GM12878 (cell line): ENCODE measurements around the gene TCERG1L. TPM values are rescaled to one million over a fixed set of nuclear protein-coding genes. Genes with fewer than 3 reads are reported as not detected.

ENCODE experiments used
- ATAC-seq: fragments of 200-7000 bp; cut with Tn5 transposase; 3 replicates; pipeline ENCODE4 v1.9.1; 2020; ENCODE audit warnings: mild to moderate bottlenecking, moderate library complexity
- BruUV-seq: library from RNA; stranded (reverse); fragments of 400-500 nt; replicated peaks from 2 replicates; lab custom pipeline; 2021; lab: Mats Ljungman, UMichigan
- CTCF ChIA-PET: fragments of 300-600 bp; sonication (Branson Sonifier 250); formaldehyde crosslinking; extraction: SDS; loops from one replicate; lab custom pipeline; 2021; ENCODE audit warnings: inconsistent platforms; lab: Yijun Ruan, JAX
- POLR2A ChIA-PET: fragments of 350-600 bp; formaldehyde crosslinking; extraction: SDS; loops from one replicate; lab custom pipeline; 2021; ENCODE audit warnings: inconsistent platforms; lab: Charles Lee
- RAD21 ChIA-PET: fragments of 300-600 bp; sonication (Branson Sonifier 250); formaldehyde crosslinking; loops from one replicate; lab custom pipeline; 2023; ENCODE audit warnings: antibody characterized with exemption; ENCODE audit not compliant: unreplicated experiment; lab: Charles Lee
- SMC1A ChIA-PET: fragments of 300-600 bp; sonication (Branson Sonifier 250); formaldehyde crosslinking; loops from one replicate; lab custom pipeline; 2023; ENCODE audit not compliant: unreplicated experiment, uncharacterized antibody; lab: Charles Lee
- DNase-seq: peaks from one replicate; pipeline ENCODE4 v3.0.0-alpha.2; 2011; ENCODE audit warnings: low read depth, low spot score
- FAIRE-seq: peaks from 3 replicates; lab custom pipeline; 2011; peaks lifted over from hg19 to GRCh38; lab: Jason Lieb, UNC
- H2AFZ ChIP-seq: 2 replicates; pipeline ENCODE4 v1.6.0; 2011; ENCODE audit warnings: low read depth, low read length, control low read depth; ENCODE audit not compliant: control insufficient read depth
- H3K27ac ChIP-seq: 2 replicates; pipeline ENCODE4 v1.5.1; 2011; ENCODE audit warnings: control low read depth; ENCODE audit not compliant: control insufficient read depth, insufficient read depth
- H3K27me3 ChIP-seq, 2 experiments: replicated peaks in 1 of 2; 2 replicates each; pipeline versions ENCODE4 v1.6.0 to v1.6.1; 2011; ENCODE audit warnings: low read length in 1 of 2; ENCODE audit not compliant: control insufficient read depth in 2 of 2, insufficient read depth in 2 of 2
- H3K36me3 ChIP-seq, 2 experiments: 2 replicates each; pipeline ENCODE4 v1.5.1; 2011; ENCODE audit warnings: low read length in 1 of 2; ENCODE audit not compliant: control insufficient read depth in 2 of 2, insufficient read depth in 2 of 2
- H3K4me1 ChIP-seq: 2 replicates; pipeline ENCODE4 v1.6.1; 2011; ENCODE audit warnings: mild to moderate bottlenecking, low read length, moderate library complexity, mixed read lengths; ENCODE audit not compliant: control insufficient read depth, insufficient read depth
- H3K4me2 ChIP-seq: 2 replicates; pipeline ENCODE4 v1.6.0; 2011; ENCODE audit warnings: control low read depth; ENCODE audit not compliant: control insufficient read depth, insufficient read depth
- H3K4me3 ChIP-seq: fragments of 200-600 bp; sonication (generic); 2 replicates; pipeline ENCODE4 v1.5.1; 2016
- H3K79me2 ChIP-seq: 2 replicates; pipeline ENCODE4 v1.6.0; 2011; ENCODE audit warnings: low read length; ENCODE audit not compliant: control insufficient read depth, insufficient read depth
- H3K9ac ChIP-seq: 2 replicates; pipeline ENCODE4 v1.8.0; 2011; ENCODE audit warnings: low read length, control low read depth, mixed read lengths; ENCODE audit not compliant: control insufficient read depth, insufficient read depth
- H3K9me3 ChIP-seq: replicated peaks from 3 replicates; pipeline ENCODE4 v1.5.1; 2011; ENCODE audit warnings: mild to moderate bottlenecking, low read length; ENCODE audit not compliant: control insufficient read depth, insufficient read depth
- H4K20me1 ChIP-seq: 2 replicates; pipeline ENCODE4 v1.6.0; 2011; ENCODE audit not compliant: control insufficient read depth, insufficient read depth
- ATF3 ChIP-seq: IDR thresholded peaks from 2 replicates; pipeline ENCODE4 v1.6.1; 2011; ENCODE audit warnings: low read depth, mild to moderate bottlenecking, low read length, moderate library complexity, borderline replicate concordance; ENCODE audit errors: extremely low read depth
- CBX3 ChIP-seq: fragments of 200-600 bp; sonication (generic); IDR thresholded peaks from 2 replicates; pipeline ENCODE4 v1.6.1; 2016; ENCODE audit warnings: low read depth, borderline replicate concordance
- CHD4 ChIP-seq: fragments of 200-600 bp; sonication (generic); IDR thresholded peaks from 2 replicates; pipeline ENCODE4 v1.6.1; 2016; ENCODE audit warnings: mild to moderate bottlenecking
- EZH2 ChIP-seq: IDR thresholded peaks from 2 replicates; pipeline ENCODE4 v1.6.1; 2012; ENCODE audit warnings: low read depth, mild to moderate bottlenecking, control low read depth, inconsistent platforms, low read length, borderline replicate concordance; ENCODE audit not compliant: control insufficient read depth
- GATAD2B ChIP-seq: fragments of 450-650 bp; conservative IDR thresholded peaks from 2 replicates; pipeline ENCODE4 v1.6.1; 2017; ENCODE audit warnings: low read depth, mild to moderate bottlenecking, moderate library complexity
- HCFC1 ChIP-seq: fragments of 150-350 bp; IDR thresholded peaks from 2 replicates; pipeline ENCODE4 v1.6.1; 2014; ENCODE audit warnings: low read length
- IRF4 ChIP-seq: IDR thresholded peaks from 2 replicates; pipeline ENCODE4 v1.6.1; 2011; ENCODE audit warnings: low read depth, low read length
- IRF5 ChIP-seq: fragments of 450-650 bp; IDR thresholded peaks from 2 replicates; pipeline ENCODE4 v1.6.1; 2017; ENCODE audit warnings: borderline replicate concordance
- KDM1A ChIP-seq: fragments of 200-600 bp; sonication (generic); IDR thresholded peaks from 2 replicates; pipeline ENCODE4 v1.6.1; 2016; ENCODE audit warnings: borderline replicate concordance
- KLF5 ChIP-seq: fragments of 450-650 bp; IDR thresholded peaks from 2 replicates; pipeline ENCODE4 v1.6.1; 2014; ENCODE audit warnings: mild to moderate bottlenecking; ENCODE audit not compliant: partially characterized antibody
- MTA2 ChIP-seq: fragments of 450-650 bp; IDR thresholded peaks from 2 replicates; pipeline ENCODE4 v1.6.1; 2016; ENCODE audit warnings: low read depth, mild to moderate bottlenecking, moderate library complexity
- MTA3 ChIP-seq: IDR thresholded peaks from 2 replicates; pipeline ENCODE4 v1.6.1; 2012; ENCODE audit warnings: low read length, inconsistent platforms, borderline replicate concordance
- NR2C2 ChIP-seq: IDR thresholded peaks from 2 replicates; pipeline ENCODE4 v1.6.1; 2011; ENCODE audit warnings: borderline replicate concordance, low read depth; ENCODE audit not compliant: control insufficient read depth, insufficient read length
- POLR2AphosphoS5 ChIP-seq: IDR thresholded peaks from 2 replicates; pipeline ENCODE4 v1.6.1; 2011; ENCODE audit warnings: mild to moderate bottlenecking, low read length, inconsistent platforms
- RAD51 ChIP-seq: fragments of 450-650 bp; IDR thresholded peaks from 2 replicates; pipeline ENCODE4 v1.6.1; 2016; ENCODE audit warnings: moderate library complexity, mild to moderate bottlenecking, inconsistent platforms
- SUPT20H ChIP-seq: IDR thresholded peaks from 2 replicates; pipeline ENCODE4 v1.6.1; 2011; ENCODE audit warnings: low read depth, mild to moderate bottlenecking, low read length, moderate library complexity, borderline replicate concordance; ENCODE audit not compliant: control insufficient read depth
- TCF3 ChIP-seq: IDR thresholded peaks from 2 replicates; pipeline ENCODE4 v1.6.1; 2012; ENCODE audit warnings: low read depth, mild to moderate bottlenecking, low read length, borderline replicate concordance; ENCODE audit not compliant: insufficient read depth
- ZNF592 ChIP-seq: fragments of 450-650 bp; IDR thresholded peaks from 2 replicates; pipeline ENCODE4 v1.6.1; 2017; ENCODE audit warnings: mild to moderate bottlenecking, moderate library complexity
- ZZZ3 ChIP-seq: IDR thresholded peaks from 2 replicates; pipeline ENCODE4 v1.6.1; 2011; ENCODE audit warnings: low read depth; ENCODE audit not compliant: control insufficient read depth, insufficient read length
- WGBS: methylation state at CpG from one replicate; pipeline ENCODE4 v1.1.6; 2016; ENCODE audit warnings: low lambda C conversion rate; ENCODE audit not compliant: insufficient replicate concordance, insufficient coverage; ENCODE audit errors: missing lambda C conversion rate; 5-methylcytosine and 5-hydroxymethylcytosine counted together
- in situ Hi-C: fragments of 300-500 bp; cut with MboI; formaldehyde crosslinking; loops from 9 replicates; pipeline ENCODE4 v1.14.3; 2018; ENCODE audit warnings: mixed read lengths
- intact Hi-C: fragments of 100-400 bp; cut with micrococcal nuclease; formaldehyde crosslinking; loops from one replicate; pipeline ENCODE4 v1.14.2; 2022; ENCODE audit not compliant: unreplicated experiment
- polyA plus RNA-seq, 11 experiments: library from polyadenylated mRNA; depleted of rRNA in 4 of 11; unstranded in 6 of 11; stranded (reverse) in 5 of 11; fragments of >200 nt; fragmentation: Nextera tagmentation in 4 of 11; fragmentation: Illumina TruSeq in 1 of 11; extraction: Ambion mirVana in 4 of 11; extraction: Trizol in 1 of 11; gene quantifications; 1 replicate in 1 of 11; 2 replicates in 10 of 11; pipeline versions ENCODE4 v1.2.1 to v1.2.3, GENCODE V29; 2011 to 2016; ENCODE audit warnings: inconsistent platforms in 2 of 11, missing spikeins in 2 of 11, low read depth in 1 of 11
- total RNA-seq, 4 experiments: library from RNA; depleted of rRNA in 3 of 4; stranded (reverse); fragments of >200 nt in 3 of 4; fragmentation: Illumina TruSeq in 1 of 4; extraction: Trizol in 1 of 4; gene quantifications; 2 replicates each; pipeline versions ENCODE4 v1.2.1 to v1.2.3, GENCODE V29; 2013 to 2021

The TCERG1L gene
- total and polyA plus RNA-seq, 10 of the 15 experiments (the other 5 are each of a cell fraction or from before 2014, with no cell fraction given): not detected

GRCh38 chr10:131088619-131089018 lies 222.9 kb downstream of the TCERG1L start:
- no TSS peak for BruUV-seq
- H3K27me3 ChIP-seq: no peaks in the 10 kb centered on the region
- POLR2A ChIA-PET: no interaction called here
- DNase-seq (no peak), ATAC-seq (no peak), FAIRE-seq (no peak)
- no peaks in the 10 kb centered on the region; the same call in 2 of the 3 replicates for H3K9me3 ChIP-seq
- SMC1A ChIA-PET: no interaction called here
- WGBS: 72% methylated on average over 25 of the region's 25 CpGs
- CTCF ChIA-PET: no interaction called here
- no peaks in the 10 kb centered on the region for H3K4me1 ChIP-seq
- no peak overlapping the region for H3K27ac ChIP-seq
- no peak overlapping the region for H3K4me3 ChIP-seq
- in situ Hi-C loops (no loop called here), intact Hi-C loops (no loop called here)
- RAD21 ChIA-PET: no interaction called here
- no peaks in the 10 kb centered on the region for H3K36me3 ChIP-seq
- no peak overlapping the region for H3K4me2 ChIP-seq
- no peaks in the 10 kb centered on the region for H4K20me1 ChIP-seq
- H3K79me2 ChIP-seq: no peaks in the 10 kb centered on the region
- H2AFZ ChIP-seq: no peak overlapping the region
- no peak overlapping the region for H3K9ac ChIP-seq
- no peak for TF ChIP-seq MTA2
- no peak for TF ChIP-seq NR2C2
- no peak for TF ChIP-seq IRF5
- no peak for TF ChIP-seq KLF5
- TF ChIP-seq SUPT20H: no peak
- no peak for TF ChIP-seq EZH2
- TF ChIP-seq POLR2AphosphoS5: no peak
- TF ChIP-seq TCF3: no peak
- TF ChIP-seq ZNF592: no peak
- no peak for TF ChIP-seq GATAD2B
- no peak for TF ChIP-seq KDM1A
- no peak for TF ChIP-seq IRF4
- no peak for TF ChIP-seq CHD4
- no peak for TF ChIP-seq ATF3
- no peak for TF ChIP-seq HCFC1
- TF ChIP-seq RAD51: no peak
- TF ChIP-seq CBX3: no peak
- TF ChIP-seq MTA3: no peak
- no peak for TF ChIP-seq ZZZ3
